HL-60 (cell line): ENCODE data around the gene EHBP1.

Experiments
- DNase-seq, 2 experiments: peaks; one replicate each; pipeline ENCODE4 v3.0.0-alpha.2; 2010 to 2020; ENCODE audit warnings: low read depth in 1 of 2, low spot score in 1 of 2
- H3K27ac ChIP-seq: fragments of 250-450 bp; sonication (Bioruptor Pico); replicated peaks from 2 replicates; pipeline ENCODE4 v1.5.1; 2020; ENCODE audit warnings: mild to moderate bottlenecking, moderate library complexity
- H3K27me3 ChIP-seq: fragments of 250-450 bp; sonication (Bioruptor Pico); 2 replicates; pipeline ENCODE4 v1.5.1; 2021; ENCODE audit warnings: mild to moderate bottlenecking, moderate library complexity; ENCODE audit not compliant: insufficient read depth, poor library complexity, severe bottlenecking
- H3K4me3 ChIP-seq: replicated peaks from 2 replicates; pipeline ENCODE4 v1.5.1; 2011; ENCODE audit warnings: mild to moderate bottlenecking, control low read depth, low read length; ENCODE audit not compliant: insufficient read depth
- CTCF ChIP-seq: IDR thresholded peaks from one replicate; pipeline ENCODE4 v1.5.1; 2011; ENCODE audit warnings: low read length, control low read depth, inconsistent platforms; ENCODE audit not compliant: insufficient read depth
- GABPA ChIP-seq: IDR thresholded peaks from 2 replicates; pipeline ENCODE4 v1.6.1; 2012; ENCODE audit warnings: low read depth
- POLR2AphosphoS5 ChIP-seq: IDR thresholded peaks from 2 replicates; pipeline ENCODE4 v1.6.1; 2012; ENCODE audit warnings: low read depth
- REST ChIP-seq: IDR thresholded peaks from 2 replicates; pipeline ENCODE4 v1.6.1; 2012; ENCODE audit warnings: low read depth; ENCODE audit not compliant: insufficient replicate concordance
- SPI1 ChIP-seq: IDR thresholded peaks from 2 replicates; pipeline ENCODE4 v1.6.1; 2012; ENCODE audit warnings: low read depth, mild to moderate bottlenecking, borderline replicate concordance

Gene EHBP1

GRCh38 chr2:62824388-62824787 lies 118.9 kb downstream of the EHBP1 start:
- Histone ChIP-seq H3K27ac (no peak overlapping the region), H3K4me3 (no peak overlapping the region), H3K27me3 (no peaks in the 10 kb centered on the region)
- no peak for TF ChIP-seq GABPA
- no peak for TF ChIP-seq SPI1
- TF ChIP-seq CTCF = no peak
- DNase-seq = no peak

- Histone ChIP-seq H3K27ac (no peak overlapping the region), H3K27me3 (no peaks in the 10 kb centered on the region), H3K4me3 (no peak overlapping the region)
- DNase-seq = no peak
- no peak for TF ChIP-seq GABPA
- no peak for TF ChIP-seq POLR2AphosphoS5
- TF ChIP-seq CTCF = no peak
- TF ChIP-seq SPI1 = no peak
- TF ChIP-seq REST = no peak
These were observed 120.6 kb downstream of the EHBP1 start for GRCh38 chr2:62826141-62826540.

- Histone ChIP-seq H3K27me3 (no peaks in the 10 kb centered on the region), H3K4me3 (no peak overlapping the region), H3K27ac (no peak overlapping the region)
- TF ChIP-seq POLR2AphosphoS5 (no peak), GABPA (no peak), SPI1 (no peak), REST (no peak), CTCF (no peak)
- DNase-seq = no peak
These were observed 121.6 kb downstream of the EHBP1 start for GRCh38 chr2:62826953-62827675.

- Histone ChIP-seq H3K4me3 (no peak overlapping the region), H3K27me3 (no peaks in the 10 kb centered on the region), H3K27ac (no peak overlapping the region)
- no peak for DNase-seq
- TF ChIP-seq POLR2AphosphoS5 (no peak), SPI1 (no peak)
These were observed 126.2 kb downstream of the EHBP1 start for GRCh38 chr2:62831729-62832128.
